Neural cell (in vitro differentiated cells): Measurements from ENCODE around the gene SP140L. TPM values are rescaled to one million over a fixed set of nuclear protein-coding genes. Genes with fewer than 3 reads are reported as not detected.
"Not testable (repeated sequence)": the region's sequence is repeated elsewhere in the genome, so short reads cannot be mapped to it uniquely, and the experiment has no call there.

Experiments used
- H2AFZ ChIP-seq: fragments of 200-600, 300-800 bp; sonication (generic), shearing (Covaris generic); 2 replicates; pipeline ENCODE4 v1.6.0; 2014; ENCODE audit warnings: low read depth, mild to moderate bottlenecking, antibody characterized with exemption, low read length, moderate library complexity
- H3F3A ChIP-seq: fragments of 200-600 bp; shearing (Covaris generic); 2 replicates; pipeline ENCODE4 v1.6.1; 2016; ENCODE audit warnings: mild to moderate bottlenecking, moderate library complexity, mixed read lengths, antibody characterized with exemption, low read length; ENCODE audit not compliant: insufficient read depth, poor library complexity, severe bottlenecking
- H3K27ac ChIP-seq: fragments of 200-600, 300-800 bp; sonication (generic), shearing (Covaris generic); 2 replicates; pipeline ENCODE4 v1.5.1; 2014; ENCODE audit warnings: mild to moderate bottlenecking, low read length, moderate library complexity
- H3K27me3 ChIP-seq: fragments of 300-800, 200-600 bp; sonication (generic), shearing (Covaris generic); 2 replicates; pipeline ENCODE4 v1.6.0; 2014; ENCODE audit warnings: mild to moderate bottlenecking, low read depth, low read length, moderate library complexity; ENCODE audit not compliant: insufficient read depth
- H3K36me3 ChIP-seq: fragments of 300-800, 200-600 bp; sonication (generic), shearing (Covaris generic); 2 replicates; pipeline ENCODE4 v1.5.1; 2014; ENCODE audit warnings: mild to moderate bottlenecking, antibody characterized with exemption, low read length, moderate library complexity; ENCODE audit not compliant: insufficient read depth
- H3K4me2 ChIP-seq: fragments of 300-800, 200-600 bp; sonication (generic), shearing (Covaris generic); 2 replicates; pipeline ENCODE4 v1.6.0; 2014; ENCODE audit warnings: mild to moderate bottlenecking, low read length
- H3K4me3 ChIP-seq: fragments of 300-800, 200-600 bp; sonication (generic), shearing (Covaris generic); 2 replicates; pipeline ENCODE4 v1.5.1; 2014; ENCODE audit warnings: mild to moderate bottlenecking, low read length, moderate library complexity
- H3K79me2 ChIP-seq: fragments of 200-600 bp; shearing (Covaris generic); replicated peaks from 2 replicates; pipeline ENCODE4 v1.6.0; 2014; ENCODE audit warnings: mild to moderate bottlenecking, low read length, moderate library complexity; ENCODE audit not compliant: insufficient read depth
- H3K9ac ChIP-seq: fragments of 300-800, 200-600 bp; sonication (generic), shearing (Covaris generic); 2 replicates; pipeline ENCODE4 v1.6.1; 2016; ENCODE audit warnings: mild to moderate bottlenecking, low read length, mixed read lengths
- H3K9me2 ChIP-seq: fragments of 200-600 bp; shearing (Covaris generic); 2 replicates; pipeline ENCODE4 v1.6.1; 2016; ENCODE audit warnings: mild to moderate bottlenecking, low read length, mixed read lengths; ENCODE audit not compliant: insufficient read depth
- H3K9me3 ChIP-seq: fragments of 200-600, 300-800 bp; sonication (generic), shearing (Covaris generic); 2 replicates; pipeline ENCODE4 v1.6.1; 2016; ENCODE audit warnings: mild to moderate bottlenecking, mixed run types, low read length, moderate library complexity, mixed read lengths
- H4K20me1 ChIP-seq: fragments of 200-600 bp; shearing (Covaris generic); 2 replicates; pipeline ENCODE4 v1.6.1; 2016; ENCODE audit warnings: mild to moderate bottlenecking, mixed run types; ENCODE audit not compliant: insufficient read depth
- CTCF ChIP-seq: fragments of 450-650 bp; IDR thresholded peaks from 2 replicates; pipeline ENCODE4 v1.5.1; 2014; ENCODE audit warnings: antibody characterized with exemption, mild to moderate bottlenecking, moderate library complexity; ENCODE audit not compliant: poor library complexity, severe bottlenecking
- EP300 ChIP-seq: fragments of 450-650 bp; conservative IDR thresholded peaks from 2 replicates; pipeline ENCODE4 v1.6.1; 2014; ENCODE audit warnings: antibody characterized with exemption, mild to moderate bottlenecking, moderate library complexity; ENCODE audit not compliant: poor library complexity, severe bottlenecking
- EZH2 ChIP-seq: fragments of 200-600, 300-800 bp; shearing (Covaris generic), sonication (generic); IDR thresholded peaks from 2 replicates; pipeline ENCODE4 v1.6.1; 2014; ENCODE audit warnings: antibody characterized with exemption, low read length, borderline replicate concordance, mild to moderate bottlenecking; ENCODE audit not compliant: insufficient read depth, poor library complexity, severe bottlenecking
- MXI1 ChIP-seq: fragments of 450-650 bp; conservative IDR thresholded peaks from 2 replicates; pipeline ENCODE4 v1.6.1; 2014; ENCODE audit warnings: antibody characterized with exemption, mild to moderate bottlenecking; ENCODE audit not compliant: poor library complexity, severe bottlenecking
- POLR2AphosphoS5 ChIP-seq: IDR thresholded peaks from 2 replicates; pipeline ENCODE4 v1.6.1; 2012
- RAD21 ChIP-seq: fragments of 450-650 bp; conservative IDR thresholded peaks from 2 replicates; pipeline ENCODE4 v1.6.1; 2014; ENCODE audit warnings: antibody characterized with exemption, mild to moderate bottlenecking, moderate library complexity
- REST ChIP-seq: IDR thresholded peaks from 2 replicates; pipeline ENCODE4 v1.6.1; 2012; ENCODE audit warnings: borderline replicate concordance
- SMC3 ChIP-seq: fragments of 450-650 bp; conservative IDR thresholded peaks from 2 replicates; pipeline ENCODE4 v1.6.1; 2014; ENCODE audit warnings: antibody characterized with exemption, mild to moderate bottlenecking, moderate library complexity; ENCODE audit not compliant: poor library complexity
- TAF1 ChIP-seq: IDR thresholded peaks from 2 replicates; pipeline ENCODE4 v1.6.1; 2012; ENCODE audit warnings: low read depth
- polyA plus RNA-seq: library from polyadenylated mRNA; depleted of rRNA; stranded (reverse); fragments of >200 nt; gene quantifications from 2 replicates; pipeline ENCODE4 v1.2.3, GENCODE V29; 2014

Gene SP140L
- polyA plus RNA-seq, 1 donor from 2014 or later = not detected

GRCh38 chr2:230286048-230286447 lies 40.9 kb upstream of the SP140L start:
- Histone ChIP-seq H3K9me2 (no peaks in the 10 kb centered on the region), H3K9ac (no peak overlapping the region), H3K4me2 (no peak overlapping the region), H4K20me1 (no peaks in the 10 kb centered on the region), H3K36me3 (no peaks in the 10 kb centered on the region), H3K79me2 (no peaks in the 10 kb centered on the region), H3F3A (no peaks in the 10 kb centered on the region), H2AFZ (no peak overlapping the region), H3K9me3 (no peaks in the 10 kb centered on the region), H3K4me3 (no peak overlapping the region), H3K27me3 (no peaks in the 10 kb centered on the region), H3K27ac (no peak overlapping the region)
- TF ChIP-seq RAD21 (no peak), CTCF (no peak), EP300 (no peak), REST (no peak), SMC3 (no peak), POLR2AphosphoS5 (no peak), EZH2 (no peak), MXI1 (no peak), TAF1 (no peak)

GRCh38 chr2:230289311-230289710 lies 37.7 kb upstream of the SP140L start:
- not testable (repeated sequence) for H3K36me3 ChIP-seq

GRCh38 chr2:230295192-230295591 lies 31.8 kb upstream of the SP140L start:
- H3F3A ChIP-seq = no peaks in the 10 kb centered on the region
- no peak overlapping the region for H3K9ac ChIP-seq
- H3K79me2 ChIP-seq = no peaks in the 10 kb centered on the region
- no peak overlapping the region for H3K4me2 ChIP-seq
- H3K4me3 ChIP-seq = no peak overlapping the region
- H3K27ac ChIP-seq = no peak overlapping the region
- H4K20me1 ChIP-seq = no peaks in the 10 kb centered on the region
- no peak for TF ChIP-seq TAF1
- H2AFZ ChIP-seq = no peak overlapping the region
- no peaks in the 10 kb centered on the region for H3K36me3 ChIP-seq
- no peaks in the 10 kb centered on the region for H3K27me3 ChIP-seq
- no peaks in the 10 kb centered on the region for H3K9me2 ChIP-seq
- no peaks in the 10 kb centered on the region for H3K9me3 ChIP-seq

More at GRCh38 chr2:230289311-230289710, 37.7 kb upstream of the SP140L start:
- not testable (repeated sequence) for H3K9me3 ChIP-seq, H3F3A ChIP-seq, H3K9me2 ChIP-seq, H3K4me2 ChIP-seq, H3K9ac ChIP-seq, H3K4me3 ChIP-seq, H3K27me3 ChIP-seq, H3K79me2 ChIP-seq, H2AFZ ChIP-seq, H3K27ac ChIP-seq, H4K20me1 ChIP-seq
